ENCODE measurements around the gene GBX2.

DNA sequence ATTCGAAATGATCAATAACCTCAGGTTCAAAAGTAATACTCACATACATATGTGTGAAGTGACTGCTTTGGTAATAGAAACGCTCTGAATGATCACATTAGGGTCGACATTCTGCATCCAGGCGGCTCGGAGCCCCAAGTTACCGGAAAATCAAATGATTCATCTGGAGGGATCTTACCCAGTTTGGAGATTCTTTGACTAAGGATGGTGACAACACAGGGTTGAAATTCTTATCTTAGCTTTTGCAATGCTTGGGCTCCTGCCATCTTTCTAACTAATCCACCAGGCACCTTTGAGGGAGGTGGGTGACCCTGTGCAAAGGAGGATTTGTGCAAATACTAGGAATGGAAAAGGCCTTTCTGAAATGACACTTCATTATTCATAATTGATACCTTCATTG is 10.8 kb downstream of the GBX2 start:
- TF ChIP-seq, protein P1, sequence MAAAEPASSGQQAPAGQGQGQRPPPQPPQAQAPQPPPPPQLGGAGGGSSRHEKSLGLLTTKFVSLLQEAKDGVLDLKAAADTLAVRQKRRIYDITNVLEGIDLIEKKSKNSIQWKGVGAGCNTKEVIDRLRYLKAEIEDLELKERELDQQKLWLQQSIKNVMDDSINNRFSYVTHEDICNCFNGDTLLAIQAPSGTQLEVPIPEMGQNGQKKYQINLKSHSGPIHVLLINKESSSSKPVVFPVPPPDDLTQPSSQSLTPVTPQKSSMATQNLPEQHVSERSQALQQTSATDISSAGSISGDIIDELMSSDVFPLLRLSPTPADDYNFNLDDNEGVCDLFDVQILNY (CRISPR knock-in tag; conservative IDR thresholded peaks at IDR 0.05): no peak
- no peak for TF ChIP-seq MYC (CRISPR knock-in tag; IDR thresholded peaks at IDR 0.05; ENCODE audit: borderline replicate concordance)
- TF ChIP-seq ZZZ3 (CRISPR knock-in tag; IDR thresholded peaks at IDR 0.05; ENCODE audit: borderline replicate concordance): no peak
